GM12872 (cell line): ENCODE results near the gene MSI2.

Experiments
- CTCF ChIP-seq: IDR thresholded peaks from 3 replicates; pipeline ENCODE4 v1.5.1; 2011; ENCODE audit warnings: low read depth, mild to moderate bottlenecking, low read length, moderate library complexity; ENCODE audit not compliant: insufficient read depth

MSI2 gene

DNA sequence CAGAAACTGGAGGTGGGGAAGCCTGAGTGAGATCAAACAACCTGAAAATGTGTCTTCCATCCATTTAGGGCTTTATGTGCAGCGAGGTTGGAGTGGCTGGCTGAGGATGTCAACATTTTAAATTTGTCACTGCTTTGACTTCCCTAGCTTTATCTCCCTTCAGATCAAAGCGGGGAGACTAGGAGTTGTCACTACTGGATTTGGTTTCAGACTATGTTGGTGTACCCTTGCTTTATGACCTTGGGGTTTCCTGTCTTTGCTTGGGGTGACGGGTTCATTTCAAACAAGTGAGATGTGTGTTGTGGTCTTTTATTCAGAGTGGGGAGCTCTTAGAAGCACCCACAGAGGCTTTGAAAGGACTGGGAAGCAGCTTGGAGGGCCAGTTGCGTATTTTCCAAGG lies 25.6 kb downstream of the MSI2 start:
- TF ChIP-seq CTCF = no peak

DNA sequence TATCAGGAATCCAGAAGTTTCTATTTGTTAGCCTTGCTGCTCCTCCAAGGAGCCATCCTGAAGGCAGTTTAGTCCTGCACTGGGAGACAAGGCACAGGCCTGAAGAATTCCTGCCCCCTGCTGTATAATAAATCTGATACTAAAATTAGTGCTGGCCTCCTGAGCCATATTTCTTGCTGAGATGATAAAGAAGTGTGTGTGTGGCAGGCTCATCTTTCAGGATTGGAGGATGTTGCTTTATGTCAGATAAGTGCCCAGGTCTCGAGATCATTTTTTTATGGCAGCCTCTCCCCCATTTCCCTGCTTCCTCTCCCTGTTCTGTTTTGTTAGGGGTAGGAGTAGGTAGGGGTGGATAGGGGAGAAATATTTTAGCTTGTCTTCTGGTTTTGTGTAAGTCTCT lies 26.0 kb downstream of the MSI2 start:
- TF ChIP-seq CTCF = no peak

- TF ChIP-seq CTCF = no peak
These were observed 27.1 kb downstream of the MSI2 start for GRCh38 chr17:57283203-57283971.

- no peak for TF ChIP-seq CTCF
These were observed 28.3 kb downstream of the MSI2 start for GRCh38 chr17:57284583-57284982.

DNA sequence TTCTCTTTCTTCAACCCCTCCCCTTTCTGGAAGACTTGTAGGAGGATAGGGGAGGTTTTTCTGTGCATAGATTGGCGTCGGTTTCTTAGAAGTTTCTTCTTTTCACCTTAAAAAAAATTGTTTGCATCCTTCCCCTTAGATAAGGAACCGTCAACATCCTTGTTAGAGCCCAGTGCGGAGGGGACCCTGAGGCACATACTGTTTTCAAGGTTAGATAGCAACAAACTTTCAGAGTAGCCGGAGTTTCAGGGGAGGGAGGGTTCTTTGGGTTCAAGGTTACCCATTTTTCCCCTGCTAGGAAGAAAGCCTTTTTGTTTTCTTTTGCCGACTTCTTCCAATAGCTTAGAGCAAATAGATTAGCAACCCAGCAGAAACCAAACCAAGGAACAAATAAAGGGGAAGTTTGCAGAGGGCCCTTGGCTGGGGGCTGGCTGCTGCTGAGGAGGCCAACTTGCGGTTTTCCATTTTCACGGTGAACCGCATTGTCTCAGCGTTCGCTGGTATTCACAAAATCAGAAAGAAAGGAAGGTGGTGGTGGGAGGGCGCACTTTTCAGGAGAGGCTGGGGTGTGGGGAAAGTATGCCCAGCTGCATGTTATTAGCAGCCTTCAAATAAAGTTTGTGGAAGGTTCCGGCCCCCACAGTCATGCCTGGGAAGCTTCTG lies 28.8 kb downstream of the MSI2 start:
- TF ChIP-seq CTCF = no peak

- no peak for TF ChIP-seq CTCF
These were observed 29.4 kb downstream of the MSI2 start for GRCh38 chr17:57285701-57286100.

DNA sequence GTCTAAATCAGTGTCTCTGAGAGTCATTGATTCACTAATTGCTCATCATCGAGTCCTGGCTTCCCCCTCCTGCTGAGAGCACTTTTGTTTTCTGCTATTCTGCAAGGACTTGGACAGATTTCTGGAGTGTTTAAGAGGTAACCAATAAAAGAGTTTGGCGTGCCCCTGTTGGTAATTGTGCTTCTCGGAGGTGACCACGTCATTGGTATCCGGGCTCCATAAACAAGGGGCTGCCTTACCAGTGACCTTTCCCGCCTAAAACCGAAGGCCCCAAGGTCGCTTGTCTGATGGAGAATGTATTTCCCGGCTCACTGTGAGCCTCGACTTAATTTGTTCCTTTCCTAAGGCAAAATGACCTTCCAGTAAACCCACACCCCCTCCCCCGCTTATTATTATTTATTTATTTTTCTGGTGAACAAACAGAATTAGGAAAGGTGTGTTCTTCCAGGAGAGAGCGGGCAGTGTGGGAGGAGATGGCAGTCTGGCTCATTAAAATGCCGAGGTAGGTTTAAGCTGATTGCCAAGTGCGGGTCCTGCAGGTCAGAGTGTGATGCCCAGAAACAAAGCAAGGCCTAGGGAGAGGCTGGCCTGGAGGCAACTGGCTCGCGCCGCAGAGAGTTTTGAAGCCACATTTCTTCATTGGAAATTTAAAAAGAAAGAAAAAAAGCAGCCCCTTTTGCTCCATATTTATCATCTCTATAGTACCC lies 30.2 kb downstream of the MSI2 start:
- no peak for TF ChIP-seq CTCF
